Hepatocyte (in vitro differentiated cells): ENCODE measurements around the gene LDLRAD3.

Experiments used
- CTCF ChIP-seq: fragments of 200-600 bp; sonication (generic); IDR thresholded peaks from 2 replicates; pipeline ENCODE4 v1.5.1; 2016; ENCODE audit warnings: antibody characterized with exemption, mild to moderate bottlenecking; ENCODE audit not compliant: poor library complexity
- EZH2 ChIP-seq: fragments of 200-600 bp; sonication (generic); IDR thresholded peaks from 2 replicates; pipeline ENCODE4 v1.6.1; 2016; ENCODE audit warnings: antibody characterized with exemption, mild to moderate bottlenecking, borderline replicate concordance
- EZH2phosphoT487 ChIP-seq: fragments of 200-600 bp; sonication (generic); IDR thresholded peaks from one replicate; pipeline ENCODE4 v1.6.1; 2018; ENCODE audit warnings: antibody characterized with exemption, mild to moderate bottlenecking, low read depth, moderate library complexity; ENCODE audit not compliant: unreplicated experiment, severe bottlenecking

- TF ChIP-seq CTCF (no peak), EZH2 (no peak), EZH2phosphoT487 (no peak)
Observed at GRCh38 chr11:35986947-35987346, 43.1 kb downstream of the LDLRAD3 start.
